Progenitor cell of endocrine pancreas (in vitro differentiated cells): ENCODE data around the gene PIGN. TPM values are rescaled to one million over a fixed set of nuclear protein-coding genes. Genes with fewer than 3 reads are reported as not detected.

Experiments
- DNase-seq: peaks from one replicate; pipeline ENCODE4 v3.0.0; 2021; ENCODE audit warnings: low spot score; ENCODE audit not compliant: unreplicated experiment
- H3K27ac Mint-ChIP-seq: 2 replicates; pipeline ENCODE4 v1.8.0; 2021; ENCODE audit warnings: mild to moderate bottlenecking, moderate library complexity, mixed read lengths
- H3K27me3 Mint-ChIP-seq: 2 replicates; pipeline ENCODE4 v1.8.0; 2021; ENCODE audit warnings: mixed read lengths
- H3K36me3 Mint-ChIP-seq: 2 replicates; pipeline ENCODE4 v1.8.0; 2022; ENCODE audit warnings: mixed read lengths; ENCODE audit not compliant: insufficient read depth
- H3K4me1 Mint-ChIP-seq: 2 replicates; pipeline ENCODE4 v1.8.0; 2021; ENCODE audit warnings: low read depth, mixed read lengths
- H3K4me3 Mint-ChIP-seq: 2 replicates; pipeline ENCODE4 v1.8.0; 2021; ENCODE audit warnings: low read depth, mild to moderate bottlenecking, moderate library complexity, mixed read lengths
- H3K9me3 Mint-ChIP-seq: 2 replicates; pipeline ENCODE4 v1.8.0; 2021; ENCODE audit warnings: low read depth, mixed read lengths
- total RNA-seq: library from RNA; stranded (reverse); gene quantifications from 2 replicates; pipeline ENCODE4 v1.2.1, GENCODE V29; 2021
- TF ChIP-seq, protein P1 (sequence below): fragments of 200-600 bp; sonication (generic); IDR thresholded peaks from one replicate; pipeline ENCODE4 v1.5.0; 2021; ENCODE audit warnings: antibody characterized with exemption, mild to moderate bottlenecking; ENCODE audit not compliant: unreplicated experiment

The PIGN gene
- total RNA-seq, 1 donor from 2014 or later: 35.9 TPM

DNA sequence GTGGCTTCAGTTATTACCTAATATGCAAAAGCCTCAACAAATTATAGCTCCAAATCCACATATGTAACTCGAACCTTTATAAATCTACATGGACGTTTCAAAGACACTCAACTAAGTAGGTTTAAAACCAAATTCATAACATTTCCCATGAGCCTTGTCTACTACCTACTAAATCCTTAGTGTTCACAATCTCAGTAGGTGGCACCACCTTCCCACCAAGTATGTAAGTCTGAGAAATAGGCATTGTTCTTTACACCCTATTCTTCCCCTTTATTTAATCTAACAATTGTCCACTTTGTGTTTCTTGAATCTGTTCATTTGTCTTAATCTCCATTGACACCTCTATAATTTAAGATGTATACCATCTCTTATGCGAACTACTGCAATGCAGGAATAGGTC lies 4.6 kb downstream of the PIGN start:
- no peak for DNase-seq
- Mint-ChIP-seq H3K27me3 (no peaks in the 10 kb centered on the region), H3K4me1 (peaks cover 6% of the 10 kb centered on the region), H3K27ac (no peak overlapping the region), H3K9me3 (no peaks in the 10 kb centered on the region), H3K4me3 (no peak overlapping the region), H3K36me3 (no peaks in the 10 kb centered on the region)
- TF ChIP-seq, protein P1, sequence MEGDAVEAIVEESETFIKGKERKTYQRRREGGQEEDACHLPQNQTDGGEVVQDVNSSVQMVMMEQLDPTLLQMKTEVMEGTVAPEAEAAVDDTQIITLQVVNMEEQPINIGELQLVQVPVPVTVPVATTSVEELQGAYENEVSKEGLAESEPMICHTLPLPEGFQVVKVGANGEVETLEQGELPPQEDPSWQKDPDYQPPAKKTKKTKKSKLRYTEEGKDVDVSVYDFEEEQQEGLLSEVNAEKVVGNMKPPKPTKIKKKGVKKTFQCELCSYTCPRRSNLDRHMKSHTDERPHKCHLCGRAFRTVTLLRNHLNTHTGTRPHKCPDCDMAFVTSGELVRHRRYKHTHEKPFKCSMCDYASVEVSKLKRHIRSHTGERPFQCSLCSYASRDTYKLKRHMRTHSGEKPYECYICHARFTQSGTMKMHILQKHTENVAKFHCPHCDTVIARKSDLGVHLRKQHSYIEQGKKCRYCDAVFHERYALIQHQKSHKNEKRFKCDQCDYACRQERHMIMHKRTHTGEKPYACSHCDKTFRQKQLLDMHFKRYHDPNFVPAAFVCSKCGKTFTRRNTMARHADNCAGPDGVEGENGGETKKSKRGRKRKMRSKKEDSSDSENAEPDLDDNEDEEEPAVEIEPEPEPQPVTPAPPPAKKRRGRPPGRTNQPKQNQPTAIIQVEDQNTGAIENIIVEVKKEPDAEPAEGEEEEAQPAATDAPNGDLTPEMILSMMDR: no peak

GRCh38 chr18:62179213-62179612 lies 7.6 kb downstream of the PIGN start:
- H3K36me3 Mint-ChIP-seq: peaks cover 1% of the 10 kb centered on the region
- no peaks in the 10 kb centered on the region for H3K9me3 Mint-ChIP-seq
- H3K4me1 Mint-ChIP-seq: peaks cover 3% of the 10 kb centered on the region
- TF ChIP-seq, protein P1: no peak
- H3K27ac Mint-ChIP-seq: no peak overlapping the region
- DNase-seq: no peak
- H3K27me3 Mint-ChIP-seq: no peaks in the 10 kb centered on the region
- no peak overlapping the region for H3K4me3 Mint-ChIP-seq

- Mint-ChIP-seq H3K4me1 (peaks cover 3% of the 10 kb centered on the region), H3K27me3 (no peaks in the 10 kb centered on the region), H3K36me3 (peaks cover 3% of the 10 kb centered on the region), H3K27ac (no peak overlapping the region), H3K9me3 (no peaks in the 10 kb centered on the region), H3K4me3 (no peak overlapping the region)
- TF ChIP-seq, protein P1: no peak
- no peak for DNase-seq
Measured at GRCh38 chr18:62177271-62177670, 9.6 kb downstream of the PIGN start.

GRCh38 chr18:62175521-62175920 lies 11.3 kb downstream of the PIGN start:
- TF ChIP-seq, protein P1: no peak
- Mint-ChIP-seq H3K27ac (no peak overlapping the region), H3K4me3 (no peak overlapping the region), H3K9me3 (no peaks in the 10 kb centered on the region), H3K4me1 (peaks cover 3% of the 10 kb centered on the region), H3K27me3 (no peaks in the 10 kb centered on the region), H3K36me3 (peaks cover 3% of the 10 kb centered on the region)
- no peak for DNase-seq

GRCh38 chr18:62172298-62172697 lies 14.6 kb downstream of the PIGN start:
- H3K4me3 Mint-ChIP-seq: no peak overlapping the region
- H3K9me3 Mint-ChIP-seq: no peaks in the 10 kb centered on the region
- peaks cover 4% of the 10 kb centered on the region for H3K36me3 Mint-ChIP-seq
- no peaks in the 10 kb centered on the region for H3K27me3 Mint-ChIP-seq
- TF ChIP-seq, protein P1: no peak
- peaks cover 1% of the 10 kb centered on the region for H3K4me1 Mint-ChIP-seq
- no peak for DNase-seq
- H3K27ac Mint-ChIP-seq: no peak overlapping the region
